ENCODE data around the gene AZI2. TPM values are rescaled to one million over a fixed set of nuclear protein-coding genes. Genes with fewer than 3 reads are reported as not detected.

Gene AZI2
- total and polyA plus RNA-seq, 9 of the 15 experiments (the other 6 are each of a cell fraction or from before 2014, with no cell fraction given), result 28.5 to 96.3 (median 70.2) TPM

DNA sequence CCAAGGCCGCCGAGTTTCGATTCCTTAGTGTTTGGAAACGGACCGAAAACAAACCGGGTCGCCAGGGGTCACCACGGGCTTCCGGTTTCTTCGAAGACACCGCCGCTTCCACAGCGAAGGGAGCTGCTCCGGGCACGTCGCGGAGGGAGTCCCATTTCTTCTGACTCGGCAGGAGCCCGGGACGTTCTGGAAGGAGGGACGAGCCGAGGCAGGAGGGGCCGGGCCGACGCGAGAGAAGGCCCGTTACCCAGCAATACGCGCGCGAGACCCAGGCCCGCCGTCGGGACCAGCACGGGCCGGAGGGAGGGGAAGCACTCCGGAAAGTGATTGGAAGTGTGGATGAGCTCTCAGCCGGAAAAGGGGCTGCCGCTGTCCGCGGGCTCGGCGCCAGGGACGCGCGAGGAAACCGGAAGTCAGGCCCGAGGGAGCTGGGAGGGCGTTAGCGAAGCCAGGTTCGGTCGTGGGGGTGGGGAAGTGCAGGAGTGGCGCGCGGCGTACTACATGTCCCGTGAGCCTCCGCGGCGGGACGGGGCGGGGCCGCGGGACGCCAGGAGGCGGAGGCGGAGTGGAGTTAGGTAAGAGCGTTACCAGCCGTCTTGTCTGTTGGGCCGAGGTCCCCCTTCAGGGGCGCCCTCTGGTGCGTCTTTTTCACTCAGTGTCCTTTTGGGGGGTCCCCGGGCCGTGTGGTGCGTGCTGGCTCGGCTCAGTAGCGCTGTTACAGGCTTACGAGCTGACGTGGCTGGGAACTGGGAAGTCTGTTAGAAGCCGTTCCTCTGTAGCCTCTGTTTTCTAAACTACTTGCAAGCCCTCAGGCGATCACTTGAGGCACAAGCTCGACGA, at the start of gene AZI2, which contains the start of gene ZCWPW2 (continued):
- TF ChIP-seq, protein P1, sequence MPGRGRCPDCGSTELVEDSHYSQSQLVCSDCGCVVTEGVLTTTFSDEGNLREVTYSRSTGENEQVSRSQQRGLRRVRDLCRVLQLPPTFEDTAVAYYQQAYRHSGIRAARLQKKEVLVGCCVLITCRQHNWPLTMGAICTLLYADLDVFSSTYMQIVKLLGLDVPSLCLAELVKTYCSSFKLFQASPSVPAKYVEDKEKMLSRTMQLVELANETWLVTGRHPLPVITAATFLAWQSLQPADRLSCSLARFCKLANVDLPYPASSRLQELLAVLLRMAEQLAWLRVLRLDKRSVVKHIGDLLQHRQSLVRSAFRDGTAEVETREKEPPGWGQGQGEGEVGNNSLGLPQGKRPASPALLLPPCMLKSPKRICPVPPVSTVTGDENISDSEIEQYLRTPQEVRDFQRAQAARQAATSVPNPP (IDR thresholded peaks at IDR 0.05; ENCODE audit: borderline replicate concordance, insufficient read depth, insufficient read length), result no peak
- TF ChIP-seq NONO (IDR thresholded peaks at IDR 0.05; ENCODE audit: low read depth in 2 of 2, low read length in 1 of 2), result peak in 1 of 2 experiments; percentile 42; a peak in 1 of 4 replicates
- TF ChIP-seq OTX1 (CRISPR knock-in tag; IDR thresholded peaks at IDR 0.05), result peak; percentile 77; the same call in 1 of the 2 replicates
- TF ChIP-seq BRD4 (IDR thresholded peaks at IDR 0.05), result peak; percentile 98
- TF ChIP-seq HNRNPLL (IDR thresholded peaks at IDR 0.05; ENCODE audit: low read depth, low read length, poor library complexity, severe bottlenecking), result peak; percentile 69
- TF ChIP-seq FOXJ2 (tag; IDR thresholded peaks at IDR 0.05), result peak; percentile 93
- peak; percentile 42 for TF ChIP-seq CCNT2 (IDR thresholded peaks at IDR 0.05; ENCODE audit: borderline replicate concordance, extremely low read depth, insufficient read length, low read depth, low read length)
- TF ChIP-seq, protein P2, sequence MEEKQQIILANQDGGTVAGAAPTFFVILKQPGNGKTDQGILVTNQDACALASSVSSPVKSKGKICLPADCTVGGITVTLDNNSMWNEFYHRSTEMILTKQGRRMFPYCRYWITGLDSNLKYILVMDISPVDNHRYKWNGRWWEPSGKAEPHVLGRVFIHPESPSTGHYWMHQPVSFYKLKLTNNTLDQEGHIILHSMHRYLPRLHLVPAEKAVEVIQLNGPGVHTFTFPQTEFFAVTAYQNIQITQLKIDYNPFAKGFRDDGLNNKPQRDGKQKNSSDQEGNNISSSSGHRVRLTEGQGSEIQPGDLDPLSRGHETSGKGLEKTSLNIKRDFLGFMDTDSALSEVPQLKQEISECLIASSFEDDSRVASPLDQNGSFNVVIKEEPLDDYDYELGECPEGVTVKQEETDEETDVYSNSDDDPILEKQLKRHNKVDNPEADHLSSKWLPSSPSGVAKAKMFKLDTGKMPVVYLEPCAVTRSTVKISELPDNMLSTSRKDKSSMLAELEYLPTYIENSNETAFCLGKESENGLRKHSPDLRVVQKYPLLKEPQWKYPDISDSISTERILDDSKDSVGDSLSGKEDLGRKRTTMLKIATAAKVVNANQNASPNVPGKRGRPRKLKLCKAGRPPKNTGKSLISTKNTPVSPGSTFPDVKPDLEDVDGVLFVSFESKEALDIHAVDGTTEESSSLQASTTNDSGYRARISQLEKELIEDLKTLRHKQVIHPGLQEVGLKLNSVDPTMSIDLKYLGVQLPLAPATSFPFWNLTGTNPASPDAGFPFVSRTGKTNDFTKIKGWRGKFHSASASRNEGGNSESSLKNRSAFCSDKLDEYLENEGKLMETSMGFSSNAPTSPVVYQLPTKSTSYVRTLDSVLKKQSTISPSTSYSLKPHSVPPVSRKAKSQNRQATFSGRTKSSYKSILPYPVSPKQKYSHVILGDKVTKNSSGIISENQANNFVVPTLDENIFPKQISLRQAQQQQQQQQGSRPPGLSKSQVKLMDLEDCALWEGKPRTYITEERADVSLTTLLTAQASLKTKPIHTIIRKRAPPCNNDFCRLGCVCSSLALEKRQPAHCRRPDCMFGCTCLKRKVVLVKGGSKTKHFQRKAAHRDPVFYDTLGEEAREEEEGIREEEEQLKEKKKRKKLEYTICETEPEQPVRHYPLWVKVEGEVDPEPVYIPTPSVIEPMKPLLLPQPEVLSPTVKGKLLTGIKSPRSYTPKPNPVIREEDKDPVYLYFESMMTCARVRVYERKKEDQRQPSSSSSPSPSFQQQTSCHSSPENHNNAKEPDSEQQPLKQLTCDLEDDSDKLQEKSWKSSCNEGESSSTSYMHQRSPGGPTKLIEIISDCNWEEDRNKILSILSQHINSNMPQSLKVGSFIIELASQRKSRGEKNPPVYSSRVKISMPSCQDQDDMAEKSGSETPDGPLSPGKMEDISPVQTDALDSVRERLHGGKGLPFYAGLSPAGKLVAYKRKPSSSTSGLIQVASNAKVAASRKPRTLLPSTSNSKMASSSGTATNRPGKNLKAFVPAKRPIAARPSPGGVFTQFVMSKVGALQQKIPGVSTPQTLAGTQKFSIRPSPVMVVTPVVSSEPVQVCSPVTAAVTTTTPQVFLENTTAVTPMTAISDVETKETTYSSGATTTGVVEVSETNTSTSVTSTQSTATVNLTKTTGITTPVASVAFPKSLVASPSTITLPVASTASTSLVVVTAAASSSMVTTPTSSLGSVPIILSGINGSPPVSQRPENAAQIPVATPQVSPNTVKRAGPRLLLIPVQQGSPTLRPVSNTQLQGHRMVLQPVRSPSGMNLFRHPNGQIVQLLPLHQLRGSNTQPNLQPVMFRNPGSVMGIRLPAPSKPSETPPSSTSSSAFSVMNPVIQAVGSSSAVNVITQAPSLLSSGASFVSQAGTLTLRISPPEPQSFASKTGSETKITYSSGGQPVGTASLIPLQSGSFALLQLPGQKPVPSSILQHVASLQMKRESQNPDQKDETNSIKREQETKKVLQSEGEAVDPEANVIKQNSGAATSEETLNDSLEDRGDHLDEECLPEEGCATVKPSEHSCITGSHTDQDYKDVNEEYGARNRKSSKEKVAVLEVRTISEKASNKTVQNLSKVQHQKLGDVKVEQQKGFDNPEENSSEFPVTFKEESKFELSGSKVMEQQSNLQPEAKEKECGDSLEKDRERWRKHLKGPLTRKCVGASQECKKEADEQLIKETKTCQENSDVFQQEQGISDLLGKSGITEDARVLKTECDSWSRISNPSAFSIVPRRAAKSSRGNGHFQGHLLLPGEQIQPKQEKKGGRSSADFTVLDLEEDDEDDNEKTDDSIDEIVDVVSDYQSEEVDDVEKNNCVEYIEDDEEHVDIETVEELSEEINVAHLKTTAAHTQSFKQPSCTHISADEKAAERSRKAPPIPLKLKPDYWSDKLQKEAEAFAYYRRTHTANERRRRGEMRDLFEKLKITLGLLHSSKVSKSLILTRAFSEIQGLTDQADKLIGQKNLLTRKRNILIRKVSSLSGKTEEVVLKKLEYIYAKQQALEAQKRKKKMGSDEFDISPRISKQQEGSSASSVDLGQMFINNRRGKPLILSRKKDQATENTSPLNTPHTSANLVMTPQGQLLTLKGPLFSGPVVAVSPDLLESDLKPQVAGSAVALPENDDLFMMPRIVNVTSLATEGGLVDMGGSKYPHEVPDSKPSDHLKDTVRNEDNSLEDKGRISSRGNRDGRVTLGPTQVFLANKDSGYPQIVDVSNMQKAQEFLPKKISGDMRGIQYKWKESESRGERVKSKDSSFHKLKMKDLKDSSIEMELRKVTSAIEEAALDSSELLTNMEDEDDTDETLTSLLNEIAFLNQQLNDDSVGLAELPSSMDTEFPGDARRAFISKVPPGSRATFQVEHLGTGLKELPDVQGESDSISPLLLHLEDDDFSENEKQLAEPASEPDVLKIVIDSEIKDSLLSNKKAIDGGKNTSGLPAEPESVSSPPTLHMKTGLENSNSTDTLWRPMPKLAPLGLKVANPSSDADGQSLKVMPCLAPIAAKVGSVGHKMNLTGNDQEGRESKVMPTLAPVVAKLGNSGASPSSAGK (IDR thresholded peaks at IDR 0.05), result peak; percentile 83
- TF ChIP-seq TBP (optimal IDR thresholded peaks at IDR 0.05; ENCODE audit: low read depth, low read length), result peak; percentile 62
- TF ChIP-seq NR2F6 (CRISPR knock-in tag; IDR thresholded peaks at IDR 0.05), result no peak
- TF ChIP-seq EP400 (IDR thresholded peaks at IDR 0.05), result peak; percentile 85
- peak; percentile 50; the same call in 1 of the 2 replicates for TF ChIP-seq HNRNPL (IDR thresholded peaks at IDR 0.05; ENCODE audit: low read depth, low read length)
- peak; percentile 27 for TF ChIP-seq FUS (optimal IDR thresholded peaks at IDR 0.05; ENCODE audit: low read depth, low read length)
- peak; percentile 75; the same call in 1 of the 2 replicates for TF ChIP-seq ELF4 (CRISPR knock-in tag; IDR thresholded peaks at IDR 0.05)
- TF ChIP-seq PML (IDR thresholded peaks at IDR 0.05; ENCODE audit: low read length), result peak; percentile 81; the same call in 1 of the 2 replicates

Data from K562 (cell line).